ENCODE results near the gene S1PR1. TPM values are rescaled to one million over a fixed set of nuclear protein-coding genes. Genes with fewer than 3 reads are reported as not detected.
A peak's percentile ranks its signal among the peaks of the same experiment; 100 is the strongest.
"Not testable (repeated sequence)": the region's sequence is repeated elsewhere in the genome, so short reads cannot be mapped to it uniquely, and the experiment has no call there.

The S1PR1 gene
- total RNA-seq, result 162 and 284 TPM in 2 replicates

- peak; percentile 93 to 97 for DNase-seq (ENCODE audit: low read depth in 2 of 2)
Observed at GRCh38 chr1:101236516-101237228, at the start of gene S1PR1. Gene S1PR1 (plus strand): TSS chr1:101237019. CDS start chr1:101238985, 1,966 bp downstream.

GRCh38 chr1:101187297-101187696 is 49.5 kb upstream of the S1PR1 start:
- DNase-seq (ENCODE audit: low read depth in 2 of 2), result peak; percentile 22 to 67

GRCh38 chr1:101188331-101188730 is 48.5 kb upstream of the S1PR1 start:
- no peak for DNase-seq (ENCODE audit: low read depth in 2 of 2)

- DNase-seq (ENCODE audit: low read depth in 2 of 2), result not testable (repeated sequence)
Observed at GRCh38 chr1:101188968-101189367, 47.9 kb upstream of the S1PR1 start.

GRCh38 chr1:101190441-101190840 is 46.4 kb upstream of the S1PR1 start:
- DNase-seq (ENCODE audit: low read depth in 2 of 2), result no peak

- no peak for DNase-seq (ENCODE audit: low read depth in 2 of 2)
Observed at GRCh38 chr1:101191049-101191448, 45.8 kb upstream of the S1PR1 start.

- no peak for DNase-seq (ENCODE audit: low read depth in 2 of 2)
Observed at GRCh38 chr1:101193733-101194169, 43.1 kb upstream of the S1PR1 start.

GRCh38 chr1:101194746-101195145 is 42.1 kb upstream of the S1PR1 start:
- no peak for DNase-seq (ENCODE audit: low read depth in 2 of 2)

GRCh38 chr1:101196668-101197067 is 40.2 kb upstream of the S1PR1 start:
- DNase-seq (ENCODE audit: low read depth in 2 of 2), result no peak

GRCh38 chr1:101198842-101199636 is 37.8 kb upstream of the S1PR1 start:
- no peak for DNase-seq (ENCODE audit: low read depth in 2 of 2)

GRCh38 chr1:101199637-101199982 is 37.2 kb upstream of the S1PR1 start:
- no peak for DNase-seq (ENCODE audit: low read depth in 2 of 2)

- peak in 1 of 2 donors; percentile 78 for DNase-seq (ENCODE audit: low read depth in 2 of 2)
Observed at GRCh38 chr1:101200513-101200912, 36.3 kb upstream of the S1PR1 start.

GRCh38 chr1:101203820-101204540 is 32.8 kb upstream of the S1PR1 start:
- peak in 1 of 2 donors; percentile 83 for DNase-seq (ENCODE audit: low read depth in 2 of 2)

GRCh38 chr1:101205457-101205856 is 31.4 kb upstream of the S1PR1 start:
- DNase-seq (ENCODE audit: low read depth in 2 of 2), result no peak

- DNase-seq (ENCODE audit: low read depth in 2 of 2), result not testable (repeated sequence)
Observed at GRCh38 chr1:101206139-101206538, 30.7 kb upstream of the S1PR1 start.

- DNase-seq (ENCODE audit: low read depth in 2 of 2), result not testable (repeated sequence)
Observed at GRCh38 chr1:101207271-101207670, 29.5 kb upstream of the S1PR1 start.

GRCh38 chr1:101207891-101208290 is 28.9 kb upstream of the S1PR1 start:
- DNase-seq (ENCODE audit: low read depth in 2 of 2), result no peak

GRCh38 chr1:101215363-101216011 is 21.3 kb upstream of the S1PR1 start:
- DNase-seq (ENCODE audit: low read depth in 2 of 2), result no peak

- DNase-seq (ENCODE audit: low read depth in 2 of 2), result no peak
Observed at GRCh38 chr1:101216623-101217022, 20.2 kb upstream of the S1PR1 start.

GRCh38 chr1:101217148-101217547 is 19.7 kb upstream of the S1PR1 start:
- DNase-seq (ENCODE audit: low read depth in 2 of 2), result no peak

- not testable (repeated sequence) for DNase-seq (ENCODE audit: low read depth in 2 of 2)
Observed at GRCh38 chr1:101218968-101219367, 17.9 kb upstream of the S1PR1 start.

All from lung microvascular endothelial cell (primary cell).